Measurements from ENCODE around the gene EIF2B1. TPM values are rescaled to one million over a fixed set of nuclear protein-coding genes. Genes with fewer than 3 reads are reported as not detected.

The EIF2B1 gene
- total and polyA plus RNA-seq, 3 donors from 2014 or later, result 39.2 to 138 (median 136) TPM

DNA sequence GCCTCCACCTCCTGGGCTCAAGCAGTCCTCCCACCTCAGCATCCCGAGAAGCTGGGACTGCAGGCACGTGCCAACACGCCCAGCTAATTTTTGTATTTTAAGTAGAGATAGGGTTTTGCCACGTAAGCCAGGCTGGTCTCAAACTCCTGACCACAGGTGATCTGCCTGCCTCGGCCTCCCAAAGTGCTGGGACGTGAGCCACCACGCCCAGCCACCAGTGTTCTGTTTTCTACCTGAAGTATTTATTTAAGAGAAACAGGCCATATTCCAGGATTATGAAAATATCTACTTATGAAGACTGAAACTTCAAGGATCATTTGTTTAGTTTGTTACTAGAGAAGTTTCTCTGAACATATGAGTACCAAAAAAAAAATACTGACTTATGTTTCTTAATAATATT, 10.4 kb upstream of the EIF2B1 start:
- Histone ChIP-seq H3K27ac (no peak overlapping the region), H3K36me3 (ENCODE audit: low read depth, missing control alignments) (no peaks in the 10 kb centered on the region), H3K27me3 (no peaks in the 10 kb centered on the region), H3K4me1 (no peaks in the 10 kb centered on the region), H3K9me3 (no peaks in the 10 kb centered on the region), H3K4me3 (no peak overlapping the region)
- DNase-seq, result no peak
- TF ChIP-seq POLR2A (IDR thresholded peaks at IDR 0.05), result no peak
- TF ChIP-seq, protein P1, sequence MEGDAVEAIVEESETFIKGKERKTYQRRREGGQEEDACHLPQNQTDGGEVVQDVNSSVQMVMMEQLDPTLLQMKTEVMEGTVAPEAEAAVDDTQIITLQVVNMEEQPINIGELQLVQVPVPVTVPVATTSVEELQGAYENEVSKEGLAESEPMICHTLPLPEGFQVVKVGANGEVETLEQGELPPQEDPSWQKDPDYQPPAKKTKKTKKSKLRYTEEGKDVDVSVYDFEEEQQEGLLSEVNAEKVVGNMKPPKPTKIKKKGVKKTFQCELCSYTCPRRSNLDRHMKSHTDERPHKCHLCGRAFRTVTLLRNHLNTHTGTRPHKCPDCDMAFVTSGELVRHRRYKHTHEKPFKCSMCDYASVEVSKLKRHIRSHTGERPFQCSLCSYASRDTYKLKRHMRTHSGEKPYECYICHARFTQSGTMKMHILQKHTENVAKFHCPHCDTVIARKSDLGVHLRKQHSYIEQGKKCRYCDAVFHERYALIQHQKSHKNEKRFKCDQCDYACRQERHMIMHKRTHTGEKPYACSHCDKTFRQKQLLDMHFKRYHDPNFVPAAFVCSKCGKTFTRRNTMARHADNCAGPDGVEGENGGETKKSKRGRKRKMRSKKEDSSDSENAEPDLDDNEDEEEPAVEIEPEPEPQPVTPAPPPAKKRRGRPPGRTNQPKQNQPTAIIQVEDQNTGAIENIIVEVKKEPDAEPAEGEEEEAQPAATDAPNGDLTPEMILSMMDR (IDR thresholded peaks at IDR 0.05), result no peak
- intact Hi-C loops (cut with DNase I; ENCODE audit: low total_unique reads), result no loop called here
- 90 to 93% methylated on average over 7 of the region's 7 CpGs for WGBS, 2 donors

DNA sequence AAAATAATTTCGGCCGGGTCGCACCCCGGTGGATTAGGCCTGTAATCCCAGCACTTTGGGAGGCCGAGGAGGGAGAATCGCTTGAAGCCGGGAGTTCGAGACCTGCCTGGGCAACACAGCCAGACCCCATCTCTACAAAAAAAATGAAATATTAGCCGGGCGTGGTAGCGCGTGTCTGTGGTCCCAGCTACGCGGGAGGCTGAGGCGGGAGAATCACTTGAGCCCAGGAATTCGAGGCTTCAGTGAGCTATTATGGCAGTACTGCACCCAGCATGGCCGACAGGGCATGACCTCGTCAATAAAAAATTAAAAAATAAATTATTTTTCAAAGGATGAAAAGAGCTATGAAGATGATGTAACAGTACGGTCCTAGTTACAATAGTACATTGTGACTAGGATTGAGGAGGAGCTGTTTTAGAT, 666 bp upstream of the EIF2B1 start:
- WGBS, 2 donors, result 7 to 10% methylated on average over 18 to 19 of the region's 19 CpGs
- peak overlapping the region; percentile 27 to 32 for H3K27ac ChIP-seq
- H3K36me3 ChIP-seq (ENCODE audit: low read depth, missing control alignments), result no peaks in the 10 kb centered on the region
- H3K9me3 ChIP-seq, result no peaks in the 10 kb centered on the region
- intact Hi-C loops (cut with DNase I; ENCODE audit: low total_unique reads), result no loop called here
- H3K4me1 ChIP-seq, result peaks cover 11% of the 10 kb centered on the region
- DNase-seq, result no peak
- no peak for TF ChIP-seq POLR2A (IDR thresholded peaks at IDR 0.05)
- TF ChIP-seq, protein P1 (IDR thresholded peaks at IDR 0.05), result no peak
- peak overlapping the region; percentile 75 to 89 for H3K4me3 ChIP-seq
- H3K27me3 ChIP-seq, result no peaks in the 10 kb centered on the region

DNA sequence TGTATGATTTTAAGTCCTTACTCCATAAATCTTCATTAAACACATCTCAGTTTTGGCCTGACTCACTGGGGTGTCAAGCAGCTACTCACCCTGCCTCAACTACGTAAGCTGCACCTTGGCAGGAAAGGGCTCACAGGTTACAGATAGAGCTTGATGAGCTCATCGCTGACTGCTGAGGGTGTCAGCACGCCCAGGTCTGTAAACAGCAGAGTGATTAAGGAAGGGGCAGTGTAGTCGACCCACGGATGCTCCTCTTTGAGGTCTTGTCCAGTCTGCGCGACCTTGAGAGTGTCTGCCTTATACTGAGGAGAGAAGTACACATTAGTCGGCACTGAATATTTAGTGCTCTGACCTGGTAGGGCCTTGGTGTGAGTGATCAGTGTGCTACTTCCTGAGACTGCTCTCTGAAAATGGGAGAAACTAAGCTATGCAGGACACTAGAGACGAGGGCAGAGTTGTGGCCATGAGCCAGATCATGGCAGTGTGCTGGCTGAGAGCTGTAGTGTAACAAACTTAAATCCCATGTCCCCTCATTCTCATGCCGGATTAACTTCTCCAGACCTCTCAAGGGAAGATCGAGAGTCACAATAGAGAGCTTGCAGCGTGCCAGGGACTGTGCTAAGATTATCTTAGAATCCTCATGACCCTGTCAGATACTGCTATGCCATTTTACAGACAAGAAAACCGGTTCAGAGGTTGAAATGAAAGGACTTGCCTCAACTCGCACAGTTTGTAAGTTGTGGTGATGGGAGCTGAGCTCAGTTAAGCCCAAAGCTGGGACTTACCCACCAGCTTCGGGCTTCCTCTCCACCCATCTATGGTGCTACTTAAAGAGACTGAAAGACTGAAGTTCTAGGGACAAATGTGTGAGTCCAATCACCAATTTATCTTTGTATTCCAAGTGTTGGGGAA, 11.6 kb downstream of the EIF2B1 start:
- no peaks in the 10 kb centered on the region for H3K4me1 ChIP-seq
- TF ChIP-seq, protein P1 (IDR thresholded peaks at IDR 0.05), result no peak
- no peak for TF ChIP-seq POLR2A (IDR thresholded peaks at IDR 0.05)
- DNase-seq, result no peak
- no peaks in the 10 kb centered on the region for H3K9me3 ChIP-seq
- H3K4me3 ChIP-seq, result no peak overlapping the region
- intact Hi-C loops (cut with DNase I; ENCODE audit: low total_unique reads), result no loop called here
- H3K27ac ChIP-seq, result no peak overlapping the region
- H3K27me3 ChIP-seq, result no peaks in the 10 kb centered on the region
- 75 to 80% methylated on average over 15 of the region's 15 CpGs for WGBS, 2 donors
- H3K36me3 ChIP-seq (ENCODE audit: low read depth, missing control alignments), result no peaks in the 10 kb centered on the region

DNA sequence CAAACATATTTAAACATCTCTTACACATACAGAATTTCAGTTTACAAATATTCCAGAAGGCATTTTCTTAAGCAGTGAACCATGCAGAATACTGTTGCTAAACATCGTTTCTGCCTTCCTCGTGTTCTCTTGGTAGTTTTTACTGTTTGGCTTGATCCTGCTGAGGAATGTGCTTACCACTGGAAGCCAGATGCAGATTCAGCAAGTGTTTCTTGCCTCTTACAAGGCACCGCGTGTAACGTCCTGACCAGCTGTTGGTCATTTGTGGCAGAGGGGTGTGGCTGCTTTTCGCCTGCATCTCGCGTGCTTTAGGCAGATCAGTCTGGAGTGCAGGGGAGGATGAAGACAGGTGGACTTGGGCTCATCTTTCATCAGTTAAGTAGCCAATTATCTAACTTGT, 12.4 kb downstream of the EIF2B1 start:
- no peaks in the 10 kb centered on the region for H3K9me3 ChIP-seq
- no peak for DNase-seq
- no peaks in the 10 kb centered on the region for H3K27me3 ChIP-seq
- WGBS, 2 donors, result 57 to 71% methylated on average over 8 of the region's 8 CpGs
- H3K4me1 ChIP-seq, result no peaks in the 10 kb centered on the region
- no peaks in the 10 kb centered on the region for H3K36me3 ChIP-seq (ENCODE audit: low read depth, missing control alignments)
- intact Hi-C loops (cut with DNase I; ENCODE audit: low total_unique reads), result no loop called here
- TF ChIP-seq POLR2A (IDR thresholded peaks at IDR 0.05), result no peak
- TF ChIP-seq, protein P1 (IDR thresholded peaks at IDR 0.05), result no peak
- H3K27ac ChIP-seq, result no peak overlapping the region
- H3K4me3 ChIP-seq, result no peak overlapping the region
